Measurements from ENCODE around the gene TEF. TPM values are rescaled to one million over a fixed set of nuclear protein-coding genes. Genes with fewer than 3 reads are reported as not detected.

TEF gene
- polyA plus RNA-seq, 4 donors: 6.1 to 11.8 (median 9.4) TPM

- WGBS, 3 donors: 62 to 82% (median 82%) methylated on average over 8 of the region's 8 CpGs
- H3K27ac ChIP-seq (ENCODE audit: low read depth in 1 of 3, low read length in 2 of 3): no peak overlapping the region
- H3K27me3 ChIP-seq (ENCODE audit: control insufficient read depth in 3 of 3, insufficient read depth in 3 of 3, low read length in 3 of 3): no peaks in the 10 kb centered on the region
- DNase-seq (no peak), FAIRE-seq (no peak)
- H3K4me1 ChIP-seq (ENCODE audit: control insufficient read depth in 3 of 3, insufficient read depth in 2 of 3, low read depth in 1 of 3, low read length in 2 of 3): peaks cover 0 to 10% (median 4%) of the 10 kb centered on the region in 3 donors
- no peaks in the 10 kb centered on the region for H3K36me3 ChIP-seq (ENCODE audit: control insufficient read depth in 3 of 3, insufficient read depth in 2 of 3, low read depth in 1 of 3, low read length in 3 of 3)
- no peaks in the 10 kb centered on the region for H3K9me3 ChIP-seq (ENCODE audit: control insufficient read depth in 2 of 2, insufficient read depth in 1 of 2, low read depth in 1 of 2, low read length in 1 of 2)
- no peak overlapping the region for H3K4me3 ChIP-seq (ENCODE audit: low read depth in 1 of 3, low read length in 3 of 3)
Measured at GRCh38 chr22:41408665-41409064, 26.9 kb downstream of the TEF start.

- DNase-seq: no peak
- H3K27me3 ChIP-seq (ENCODE audit: control insufficient read depth in 3 of 3, insufficient read depth in 3 of 3, low read length in 3 of 3): no peaks in the 10 kb centered on the region
- FAIRE-seq: no peak
- no peak overlapping the region for H3K4me3 ChIP-seq (ENCODE audit: low read depth in 1 of 3, low read length in 3 of 3)
- 73 to 77% (median 77%) methylated on average over 7 of the region's 7 CpGs for WGBS, 3 donors
- peaks cover 2 to 18% (median 4%) of the 10 kb centered on the region in 3 donors for H3K4me1 ChIP-seq (ENCODE audit: control insufficient read depth in 3 of 3, insufficient read depth in 2 of 3, low read depth in 1 of 3, low read length in 2 of 3)
- H3K27ac ChIP-seq (ENCODE audit: low read depth in 1 of 3, low read length in 2 of 3): peak overlapping the region in 1 of 3 donors; percentile 30
- H3K9me3 ChIP-seq (ENCODE audit: control insufficient read depth in 2 of 2, insufficient read depth in 1 of 2, low read depth in 1 of 2, low read length in 1 of 2): no peaks in the 10 kb centered on the region
- H3K36me3 ChIP-seq (ENCODE audit: control insufficient read depth in 3 of 3, insufficient read depth in 2 of 3, low read depth in 1 of 3, low read length in 3 of 3): peaks cover 0 to 3% (median 0%) of the 10 kb centered on the region in 3 donors
Measured at GRCh38 chr22:41410311-41410751, 28.6 kb downstream of the TEF start.

GRCh38 chr22:41411021-41411851 is 29.5 kb downstream of the TEF start:
- peaks cover 0 to 7% (median 0%) of the 10 kb centered on the region in 3 donors for H3K36me3 ChIP-seq (ENCODE audit: control insufficient read depth in 3 of 3, insufficient read depth in 2 of 3, low read depth in 1 of 3, low read length in 3 of 3)
- no peaks in the 10 kb centered on the region for H3K9me3 ChIP-seq (ENCODE audit: control insufficient read depth in 2 of 2, insufficient read depth in 1 of 2, low read depth in 1 of 2, low read length in 1 of 2)
- peak overlapping the region in 1 of 3 donors; percentile 42 for H3K27ac ChIP-seq (ENCODE audit: low read depth in 1 of 3, low read length in 2 of 3)
- DNase-seq: no peak
- no peaks in the 10 kb centered on the region for H3K27me3 ChIP-seq (ENCODE audit: control insufficient read depth in 3 of 3, insufficient read depth in 3 of 3, low read length in 3 of 3)
- FAIRE-seq: no peak
- peaks cover 4 to 23% (median 5%) of the 10 kb centered on the region in 3 donors for H3K4me1 ChIP-seq (ENCODE audit: control insufficient read depth in 3 of 3, insufficient read depth in 2 of 3, low read depth in 1 of 3, low read length in 2 of 3)
- 82 to 90% (median 84%) methylated on average over 11 of the region's 11 CpGs for WGBS, 3 donors
- H3K4me3 ChIP-seq (ENCODE audit: low read depth in 1 of 3, low read length in 3 of 3): no peak overlapping the region

- FAIRE-seq (no peak), DNase-seq (peak; percentile 24 to 53)
- Histone ChIP-seq H3K27ac (ENCODE audit: low read depth in 1 of 3, low read length in 2 of 3) (peak overlapping the region in 2 of 3 donors; percentile 57 to 61), H3K36me3 (ENCODE audit: control insufficient read depth in 3 of 3, insufficient read depth in 2 of 3, low read depth in 1 of 3, low read length in 3 of 3) (peaks cover 0 to 18% (median 0%) of the 10 kb centered on the region in 3 donors), H3K4me1 (ENCODE audit: control insufficient read depth in 3 of 3, insufficient read depth in 2 of 3, low read depth in 1 of 3, low read length in 2 of 3) (peaks cover 4 to 23% (median 5%) of the 10 kb centered on the region in 3 donors), H3K4me3 (ENCODE audit: low read depth in 1 of 3, low read length in 3 of 3) (no peak overlapping the region), H3K27me3 (ENCODE audit: control insufficient read depth in 3 of 3, insufficient read depth in 3 of 3, low read length in 3 of 3) (no peaks in the 10 kb centered on the region), H3K9me3 (ENCODE audit: control insufficient read depth in 2 of 2, insufficient read depth in 1 of 2, low read depth in 1 of 2, low read length in 1 of 2) (no peaks in the 10 kb centered on the region)
- WGBS, 3 donors: 66 to 90% (median 84%) methylated on average over 4 of the region's 4 CpGs
Measured at GRCh38 chr22:41415554-41415953, 33.8 kb downstream of the TEF start.

- Histone ChIP-seq H3K36me3 (ENCODE audit: control insufficient read depth in 3 of 3, insufficient read depth in 2 of 3, low read depth in 1 of 3, low read length in 3 of 3) (peaks cover 0 to 18% (median 0%) of the 10 kb centered on the region in 3 donors), H3K4me3 (ENCODE audit: low read depth in 1 of 3, low read length in 3 of 3) (no peak overlapping the region), H3K27me3 (ENCODE audit: control insufficient read depth in 3 of 3, insufficient read depth in 3 of 3, low read length in 3 of 3) (no peaks in the 10 kb centered on the region), H3K9me3 (ENCODE audit: control insufficient read depth in 2 of 2, insufficient read depth in 1 of 2, low read depth in 1 of 2, low read length in 1 of 2) (no peaks in the 10 kb centered on the region), H3K27ac (ENCODE audit: low read depth in 1 of 3, low read length in 2 of 3) (peak overlapping the region in 2 of 3 donors; percentile 59 to 83), H3K4me1 (ENCODE audit: control insufficient read depth in 3 of 3, insufficient read depth in 2 of 3, low read depth in 1 of 3, low read length in 2 of 3) (peaks cover under 1 to 19% (median 5%) of the 10 kb centered on the region in 3 donors)
- DNase-seq (peak in 1 of 2 donors; percentile 90), FAIRE-seq (no peak)
- 30 to 60% (median 39%) methylated on average over 13 of the region's 13 CpGs for WGBS, 3 donors
Measured at GRCh38 chr22:41417622-41418390, 36.1 kb downstream of the TEF start.

- H3K36me3 ChIP-seq (ENCODE audit: control insufficient read depth in 3 of 3, insufficient read depth in 2 of 3, low read depth in 1 of 3, low read length in 3 of 3): peaks cover 0 to 27% (median 0%) of the 10 kb centered on the region in 3 donors
- peak overlapping the region in 2 of 3 donors; percentile 59 to 83 for H3K27ac ChIP-seq (ENCODE audit: low read depth in 1 of 3, low read length in 2 of 3)
- H3K4me1 ChIP-seq (ENCODE audit: control insufficient read depth in 3 of 3, insufficient read depth in 2 of 3, low read depth in 1 of 3, low read length in 2 of 3): peaks cover 0 to 19% (median 5%) of the 10 kb centered on the region in 3 donors
- 83 to 87% (median 85%) methylated on average over 9 of the region's 9 CpGs for WGBS, 3 donors
- H3K4me3 ChIP-seq (ENCODE audit: low read depth in 1 of 3, low read length in 3 of 3): no peak overlapping the region
- no peaks in the 10 kb centered on the region for H3K27me3 ChIP-seq (ENCODE audit: control insufficient read depth in 3 of 3, insufficient read depth in 3 of 3, low read length in 3 of 3)
- FAIRE-seq: no peak
- H3K9me3 ChIP-seq (ENCODE audit: control insufficient read depth in 2 of 2, insufficient read depth in 1 of 2, low read depth in 1 of 2, low read length in 1 of 2): no peaks in the 10 kb centered on the region
- no peak for DNase-seq
Measured at GRCh38 chr22:41418717-41419116, 37.0 kb downstream of the TEF start.

GRCh38 chr22:41425660-41426365 is 44.1 kb downstream of the TEF start:
- FAIRE-seq (no peak), DNase-seq (no peak)
- Histone ChIP-seq H3K9me3 (ENCODE audit: control insufficient read depth in 2 of 2, insufficient read depth in 1 of 2, low read depth in 1 of 2, low read length in 1 of 2) (no peaks in the 10 kb centered on the region), H3K27me3 (ENCODE audit: control insufficient read depth in 3 of 3, insufficient read depth in 3 of 3, low read length in 3 of 3) (no peaks in the 10 kb centered on the region), H3K4me3 (ENCODE audit: low read depth in 1 of 3, low read length in 3 of 3) (no peak overlapping the region), H3K4me1 (ENCODE audit: control insufficient read depth in 3 of 3, insufficient read depth in 2 of 3, low read depth in 1 of 3, low read length in 2 of 3) (no peaks in the 10 kb centered on the region), H3K27ac (ENCODE audit: low read depth in 1 of 3, low read length in 2 of 3) (no peak overlapping the region), H3K36me3 (ENCODE audit: control insufficient read depth in 3 of 3, insufficient read depth in 2 of 3, low read depth in 1 of 3, low read length in 3 of 3) (peaks cover 0 to 64% (median 3%) of the 10 kb centered on the region in 3 donors)
- 66 to 77% (median 67%) methylated on average over 9 of the region's 9 CpGs for WGBS, 3 donors
